ENCODE data around the gene FAM161A.
"Not testable (repeated sequence)": the region's sequence is repeated elsewhere in the genome, so short reads cannot be mapped to it uniquely, and the experiment has no call there.

FAM161A gene

DNA sequence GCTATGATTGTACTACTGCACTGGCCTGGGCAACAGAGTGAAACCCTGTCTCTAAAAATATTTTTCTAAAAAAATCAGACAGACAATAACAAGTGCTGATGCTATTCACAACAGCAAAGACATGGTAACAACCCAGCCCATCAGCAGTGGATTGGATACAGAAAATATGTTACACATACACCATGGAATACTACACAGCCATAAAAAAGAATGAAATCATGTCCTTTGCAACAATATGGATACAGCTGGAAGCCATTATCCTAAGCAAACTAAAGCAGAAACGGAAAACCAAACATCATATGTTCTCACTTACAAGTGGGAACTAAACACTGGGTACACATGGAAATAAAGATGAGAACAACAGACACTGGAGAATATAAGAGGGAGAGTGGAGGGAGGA, 19.9 kb downstream of the FAM161A start:
- no peak for DNase-seq

GRCh38 chr2:61832183-61832841, 21.5 kb downstream of the FAM161A start:
- DNase-seq, result no peak

DNA sequence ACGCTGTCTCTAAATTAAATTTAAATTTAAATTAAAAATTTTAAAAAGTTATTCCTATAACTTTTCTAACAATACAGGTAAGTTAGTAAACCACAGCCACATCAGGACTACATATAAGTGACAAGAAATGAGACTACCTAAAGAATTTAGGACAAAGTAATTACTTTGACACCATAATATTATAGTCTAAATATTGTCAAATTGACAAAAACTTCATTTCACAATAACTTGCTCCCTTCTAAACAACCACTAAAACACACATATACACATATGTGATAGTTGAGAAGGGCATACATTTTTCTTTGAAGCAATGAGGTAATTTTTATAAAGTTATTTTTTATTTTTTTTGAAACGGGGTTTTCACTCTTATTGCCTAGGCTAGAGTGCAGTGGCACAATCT, 31.6 kb downstream of the FAM161A start:
- no peak for DNase-seq

GRCh38 chr2:61816480-61817355, 37.1 kb downstream of the FAM161A start:
- DNase-seq, result no peak

- DNase-seq, result no peak
Observed at GRCh38 chr2:61814539-61815160, 39.2 kb downstream of the FAM161A start.

GRCh38 chr2:61813314-61813713, 40.5 kb downstream of the FAM161A start:
- not testable (repeated sequence) for DNase-seq

- no peak for DNase-seq
Observed at GRCh38 chr2:61811821-61812220, 42.0 kb downstream of the FAM161A start.

DNA sequence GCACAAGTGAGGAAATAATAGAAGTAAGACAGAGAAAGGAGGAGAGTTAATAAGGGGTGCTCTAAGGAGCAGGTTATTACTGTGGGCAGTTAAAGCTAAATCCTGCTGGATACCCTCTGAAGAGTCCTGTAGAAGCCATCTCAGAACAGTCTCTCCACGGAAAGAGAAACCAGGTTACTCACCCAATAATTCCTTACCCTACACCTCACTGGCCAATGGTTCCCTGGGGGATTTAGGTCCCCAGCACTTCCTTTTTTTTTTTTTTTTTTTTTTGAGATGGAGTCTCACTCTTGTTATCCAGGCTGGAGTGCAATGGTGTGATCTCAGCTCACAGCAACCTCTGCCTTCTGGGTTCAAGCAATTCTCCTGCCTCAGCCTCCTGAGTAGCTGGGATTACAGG, 43.7 kb downstream of the FAM161A start:
- not testable (repeated sequence) for DNase-seq

DNA sequence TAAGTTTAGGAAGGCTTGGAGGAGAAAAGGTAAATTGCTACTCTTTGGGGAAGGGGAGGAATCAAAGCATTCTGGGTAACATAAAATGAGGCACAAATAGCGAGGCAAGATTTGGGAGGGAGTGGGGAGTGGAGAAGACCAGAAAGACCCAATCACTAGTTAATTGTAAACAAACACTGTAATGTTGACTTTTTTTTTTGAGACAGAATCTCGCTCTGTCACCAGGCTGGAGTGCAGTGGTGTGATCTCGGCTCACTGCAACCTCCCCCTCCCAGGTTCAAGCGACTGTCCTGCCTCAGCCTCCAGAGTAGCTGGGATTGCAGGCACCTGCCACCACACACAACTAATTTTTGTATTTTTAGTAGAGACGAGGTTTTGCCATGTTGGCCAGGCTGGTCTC, 45.2 kb downstream of the FAM161A start:
- DNase-seq, result not testable (repeated sequence)

- DNase-seq, result no peak
Observed at GRCh38 chr2:61807036-61807757, 46.7 kb downstream of the FAM161A start.

GRCh38 chr2:61802548-61802947, 51.3 kb downstream of the FAM161A start:
- DNase-seq, result no peak

DNA sequence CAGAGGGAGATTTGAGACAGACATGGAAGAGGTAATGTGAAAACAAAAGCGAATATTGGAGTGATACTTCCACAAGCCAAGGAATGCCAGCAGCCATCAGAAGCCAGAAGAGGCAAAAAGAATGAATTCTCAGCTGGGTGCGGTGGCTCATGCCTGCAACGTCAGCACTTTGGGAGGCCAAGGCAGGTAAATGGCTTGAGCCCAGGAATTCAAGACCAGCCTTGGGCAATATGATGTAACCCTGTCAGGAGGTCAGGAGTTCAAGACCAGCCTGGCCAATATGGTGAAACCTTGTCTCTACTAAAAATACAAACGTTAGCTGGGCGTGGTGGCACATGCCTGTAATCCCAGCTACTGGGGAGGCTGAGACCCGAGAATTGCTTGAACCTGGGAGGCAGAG, 54.8 kb downstream of the FAM161A start:
- no peak for DNase-seq

DNA sequence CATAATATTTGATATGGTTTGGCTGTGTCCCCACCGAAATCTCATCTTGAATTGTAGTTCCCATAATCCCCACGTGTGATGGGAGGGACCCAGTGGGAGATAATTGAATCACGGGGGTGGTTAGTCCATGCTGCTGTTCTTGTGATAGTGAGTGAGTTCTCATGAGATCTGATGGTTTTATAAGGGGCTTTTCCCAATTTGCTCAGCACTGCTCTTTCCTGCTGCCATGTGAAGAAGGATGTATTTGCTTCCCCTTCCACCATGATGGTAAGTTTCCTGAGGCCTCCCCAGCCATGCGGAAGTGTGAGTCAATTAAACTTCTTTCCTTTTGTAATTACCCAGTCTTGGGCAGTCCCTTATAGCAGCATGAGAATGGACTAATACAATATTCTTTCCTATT, 56.4 kb downstream of the FAM161A start:
- not testable (repeated sequence) for DNase-seq

DNA sequence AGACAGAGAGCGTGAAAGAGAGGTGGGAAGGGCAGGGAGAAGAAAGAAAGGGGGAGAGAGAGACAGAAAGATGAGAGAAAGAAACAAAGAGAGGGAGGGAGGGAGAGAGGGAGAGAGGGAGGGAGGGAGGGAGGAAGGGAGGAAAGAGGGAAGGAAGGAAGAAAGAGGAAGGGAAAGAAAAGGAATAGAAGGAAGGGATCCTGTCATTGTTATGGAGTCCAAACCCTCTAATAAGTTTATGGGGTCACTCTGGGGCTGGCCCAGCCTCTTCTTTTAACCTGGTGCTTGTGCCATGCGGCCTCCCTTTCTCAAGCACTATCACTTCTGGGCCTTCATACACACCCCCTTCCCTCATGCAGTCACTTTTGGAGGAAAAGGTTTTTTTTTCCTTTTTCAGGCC, 58.5 kb downstream of the FAM161A start:
- DNase-seq, result no peak

- DNase-seq, result peak; percentile 56 to 70
Observed at GRCh38 chr2:61793389-61793836, 60.4 kb downstream of the FAM161A start.

DNA sequence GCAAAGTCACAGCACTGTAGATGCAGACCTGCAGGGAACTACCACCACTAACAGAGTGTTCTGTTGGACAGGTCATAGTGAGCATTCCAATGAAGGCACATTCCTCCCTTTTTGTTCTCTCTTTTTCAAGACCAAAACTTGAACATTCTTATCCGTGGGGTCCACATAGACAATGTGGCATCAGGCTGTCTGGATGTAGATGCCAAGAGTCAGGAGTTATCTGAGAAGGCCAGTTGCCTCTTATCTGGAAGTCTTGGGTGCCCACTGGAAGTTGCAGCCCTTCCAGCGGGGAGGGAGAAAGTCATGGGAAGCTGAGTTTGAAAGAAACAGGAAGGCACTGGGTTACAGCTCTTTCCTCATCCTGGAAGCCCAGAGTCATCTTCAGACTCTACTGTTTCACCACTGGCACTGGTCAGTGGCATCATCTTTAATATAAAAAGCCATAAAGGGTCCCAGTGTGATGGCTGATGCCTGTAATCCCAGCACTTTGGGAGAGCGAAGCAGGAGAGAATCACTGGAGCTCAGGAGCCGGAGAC, 61.4 kb downstream of the FAM161A start:
- DNase-seq, result no peak

- DNase-seq, result no peak
Observed at GRCh38 chr2:61789807-61790602, 63.9 kb downstream of the FAM161A start.

DNA sequence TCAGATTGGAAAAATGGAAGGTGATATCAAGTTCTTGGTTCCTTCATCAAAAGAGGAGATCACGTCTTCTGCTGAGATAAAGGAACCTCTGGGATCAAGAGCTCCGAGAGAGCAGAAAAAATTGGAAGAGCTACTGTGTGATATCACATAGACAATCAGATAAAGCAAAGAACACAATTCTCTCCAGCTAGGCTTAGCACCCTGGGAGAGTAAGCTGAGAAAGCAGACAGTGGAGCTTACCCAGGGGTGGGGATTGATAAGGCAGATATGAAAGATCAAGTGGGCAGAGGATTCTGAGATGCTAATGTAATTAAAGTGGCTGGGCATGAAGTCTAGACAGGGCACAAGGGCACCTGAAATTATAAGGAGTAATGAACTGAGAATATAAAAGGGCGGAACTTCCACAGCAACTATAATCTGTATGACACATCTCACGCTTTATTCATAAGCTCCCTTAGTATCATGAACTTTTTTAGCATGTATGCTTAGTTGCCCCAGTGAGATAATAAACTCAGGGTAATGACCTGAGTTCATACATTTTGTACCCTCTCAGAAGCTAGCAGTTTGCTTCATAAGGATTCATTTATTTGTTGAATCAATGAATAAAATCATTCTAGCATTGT, 65.8 kb downstream of the FAM161A start:
- no peak for DNase-seq

GRCh38 chr2:61786876-61787275, 67.0 kb downstream of the FAM161A start:
- no peak for DNase-seq

DNA sequence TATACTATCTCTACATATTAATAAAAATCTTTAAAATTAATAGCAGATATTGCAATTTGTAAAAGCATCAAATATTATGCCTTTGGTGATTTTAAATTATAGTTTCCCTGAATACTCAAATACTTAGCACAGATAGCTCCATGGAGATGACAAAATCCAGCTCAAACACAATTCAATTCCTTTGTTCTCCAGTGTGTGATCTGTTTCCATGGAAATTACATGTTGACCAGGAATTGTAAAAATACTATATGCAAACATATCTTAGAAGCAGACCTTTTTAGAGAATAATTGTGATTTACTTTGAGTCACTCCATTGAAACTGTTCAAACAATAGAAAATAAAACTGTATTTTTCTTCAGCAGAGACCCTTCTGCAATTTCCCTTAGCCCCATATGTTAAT, 68.3 kb downstream of the FAM161A start:
- no peak for DNase-seq

DNA sequence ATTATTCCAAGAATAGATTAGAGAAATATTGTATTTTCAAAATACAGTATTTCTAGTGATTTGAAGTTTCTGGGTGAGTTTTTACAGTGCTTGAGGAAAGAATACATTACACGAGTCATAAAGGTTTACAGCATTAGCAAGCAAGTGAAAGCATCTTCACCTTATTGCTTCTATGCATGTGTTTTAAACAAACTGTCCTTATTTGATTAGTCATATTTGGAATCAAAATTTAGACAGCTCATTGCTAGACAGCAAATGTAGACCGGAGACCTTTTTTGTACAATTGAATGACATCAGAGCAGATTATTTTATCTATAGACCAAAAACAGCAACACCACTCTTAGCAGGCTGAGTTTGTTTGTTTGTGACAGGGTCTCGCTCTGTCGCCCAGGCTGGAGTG, 69.2 kb downstream of the FAM161A start:
- DNase-seq, result no peak
